ENCODE results near the gene OR2M3. TPM values are rescaled to one million over a fixed set of nuclear protein-coding genes. Genes with fewer than 3 reads are reported as not detected.
A peak's percentile ranks its signal among the peaks of the same experiment; 100 is the strongest.
"Not testable (repeated sequence)": the region's sequence is repeated elsewhere in the genome, so short reads cannot be mapped to it uniquely, and the experiment has no call there.

Gene OR2M3
- total RNA-seq, 4 donors from 2014 or later, result not detected

DNA sequence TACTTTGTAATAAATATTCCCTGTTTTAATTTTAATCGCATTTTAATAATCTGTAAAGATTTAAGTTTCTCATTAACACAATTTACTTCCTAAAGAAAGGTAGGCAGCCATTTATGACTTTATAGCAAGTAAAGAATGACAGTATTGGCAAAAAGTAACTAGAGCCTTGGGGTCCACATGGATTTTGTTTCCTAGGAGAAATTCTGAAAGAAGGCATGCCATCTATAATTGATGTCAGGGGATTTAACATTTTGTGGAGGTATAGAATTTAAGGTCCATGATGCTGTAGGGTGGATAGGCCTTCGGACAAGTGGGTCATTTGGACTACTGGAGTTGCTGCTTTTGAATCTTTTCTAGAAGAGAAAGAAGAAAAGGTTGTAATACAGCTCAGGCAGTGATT is 34.1 kb downstream of the OR2M3 start, which contains the start of gene OR2M4:
OR2M4 (plus strand) TSS at position 301 of the 400 bp plus-strand sequence. CDS start 7,512 bp downstream, outside the sequence.
- Histone ChIP-seq H3K4me3 (no peak within 1 kb of the TSS), H3K27me3 (no peaks in the 10 kb centered on the region), H3K27ac (replicated peaks in 1 of 4) (no peak within 1 kb of the TSS), H3K4me1 (no peaks in the 10 kb centered on the region), H3K9me3 (peaks cover 0 to 5% (median 2%) of the 10 kb centered on the region in 4 donors), H3K36me3 (no peaks in the 10 kb centered on the region)
- no peak for DNase-seq (ENCODE audit: extremely low spot score)
- WGBS, result 75% methylated on average over 2 of the region's 2 CpGs
- intact Hi-C loops (cut with DNase I), result no loop called here
- TF ChIP-seq EP300 (IDR thresholded peaks at IDR 0.05), result no peak

DNA sequence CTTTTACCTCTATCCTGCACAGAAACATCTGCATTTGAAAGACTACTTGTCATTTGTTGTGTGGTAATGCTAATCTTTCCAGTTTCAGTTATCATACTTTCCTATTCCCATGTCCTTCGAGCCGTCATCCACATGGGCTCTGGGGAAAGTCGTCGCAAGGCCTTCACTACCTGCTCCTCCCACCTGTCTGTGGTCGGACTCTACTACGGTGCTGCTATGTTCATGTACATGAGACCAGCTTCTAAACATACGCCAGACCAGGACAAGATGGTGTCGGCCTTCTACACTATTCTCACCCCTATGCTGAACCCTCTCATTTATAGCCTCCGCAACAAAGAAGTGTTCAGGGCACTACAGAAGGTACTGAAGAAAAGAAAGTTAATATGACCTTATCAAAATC is 42.4 kb downstream of the OR2M3 start:
- intact Hi-C loops (cut with DNase I), result no loop called here
- H3K4me3 ChIP-seq, result no peak overlapping the region
- no peaks in the 10 kb centered on the region for H3K4me1 ChIP-seq
- 87% methylated on average over 9 of the region's 9 CpGs for WGBS
- H3K9me3 ChIP-seq, result peaks cover 0 to 1% (median 0%) of the 10 kb centered on the region in 4 donors
- no peaks in the 10 kb centered on the region for H3K27me3 ChIP-seq
- H3K27ac ChIP-seq (replicated peaks in 1 of 4), result no peak overlapping the region
- no peaks in the 10 kb centered on the region for H3K36me3 ChIP-seq
- TF ChIP-seq, protein P1, sequence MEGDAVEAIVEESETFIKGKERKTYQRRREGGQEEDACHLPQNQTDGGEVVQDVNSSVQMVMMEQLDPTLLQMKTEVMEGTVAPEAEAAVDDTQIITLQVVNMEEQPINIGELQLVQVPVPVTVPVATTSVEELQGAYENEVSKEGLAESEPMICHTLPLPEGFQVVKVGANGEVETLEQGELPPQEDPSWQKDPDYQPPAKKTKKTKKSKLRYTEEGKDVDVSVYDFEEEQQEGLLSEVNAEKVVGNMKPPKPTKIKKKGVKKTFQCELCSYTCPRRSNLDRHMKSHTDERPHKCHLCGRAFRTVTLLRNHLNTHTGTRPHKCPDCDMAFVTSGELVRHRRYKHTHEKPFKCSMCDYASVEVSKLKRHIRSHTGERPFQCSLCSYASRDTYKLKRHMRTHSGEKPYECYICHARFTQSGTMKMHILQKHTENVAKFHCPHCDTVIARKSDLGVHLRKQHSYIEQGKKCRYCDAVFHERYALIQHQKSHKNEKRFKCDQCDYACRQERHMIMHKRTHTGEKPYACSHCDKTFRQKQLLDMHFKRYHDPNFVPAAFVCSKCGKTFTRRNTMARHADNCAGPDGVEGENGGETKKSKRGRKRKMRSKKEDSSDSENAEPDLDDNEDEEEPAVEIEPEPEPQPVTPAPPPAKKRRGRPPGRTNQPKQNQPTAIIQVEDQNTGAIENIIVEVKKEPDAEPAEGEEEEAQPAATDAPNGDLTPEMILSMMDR (IDR thresholded peaks at IDR 0.05), result no peak
- no peak for TF ChIP-seq POLR2A (IDR thresholded peaks at IDR 0.05; ENCODE audit: low read depth)
- TF ChIP-seq EP300 (IDR thresholded peaks at IDR 0.05), result no peak
- no peak for TF ChIP-seq POLR2AphosphoS5 (IDR thresholded peaks at IDR 0.05)
- no peak for DNase-seq (ENCODE audit: extremely low spot score)

DNA sequence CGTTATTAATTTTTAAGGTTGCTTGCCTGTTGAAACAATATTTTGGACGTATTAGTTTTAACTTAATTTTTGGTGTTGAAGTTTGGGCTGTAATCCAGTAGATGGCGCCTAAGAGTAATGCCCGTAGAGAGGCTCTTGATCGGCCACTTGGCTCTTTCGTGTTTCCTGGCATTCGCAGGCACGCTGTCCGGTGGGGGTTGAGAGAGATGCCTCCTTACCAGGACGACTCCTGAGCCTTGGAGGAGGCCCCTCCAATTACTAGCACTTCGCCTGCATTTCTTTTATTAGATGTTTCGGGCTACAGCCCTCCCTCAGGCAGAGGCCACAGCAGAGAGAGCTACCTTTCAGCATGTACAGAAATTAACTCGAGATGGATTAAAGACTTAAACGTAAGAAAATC is 46.1 kb downstream of the OR2M3 start:
- TF ChIP-seq POLR2AphosphoS5 (IDR thresholded peaks at IDR 0.05) (no peak), POLR2A (IDR thresholded peaks at IDR 0.05; ENCODE audit: low read depth) (no peak), EP300 (IDR thresholded peaks at IDR 0.05) (no peak)
- TF ChIP-seq, protein P1 (IDR thresholded peaks at IDR 0.05), result peak in 2 of 3 experiments; percentile 23 to 47
- Histone ChIP-seq H3K27ac (replicated peaks in 1 of 4) (no peak overlapping the region), H3K4me1 (no peaks in the 10 kb centered on the region), H3K27me3 (no peaks in the 10 kb centered on the region), H3K4me3 (no peak overlapping the region), H3K9me3 (no peaks in the 10 kb centered on the region), H3K36me3 (no peaks in the 10 kb centered on the region)
- no peak for DNase-seq (ENCODE audit: extremely low spot score)
- 11% methylated on average over 14 of the region's 14 CpGs for WGBS
- intact Hi-C loops (cut with DNase I), result no loop called here

DNA sequence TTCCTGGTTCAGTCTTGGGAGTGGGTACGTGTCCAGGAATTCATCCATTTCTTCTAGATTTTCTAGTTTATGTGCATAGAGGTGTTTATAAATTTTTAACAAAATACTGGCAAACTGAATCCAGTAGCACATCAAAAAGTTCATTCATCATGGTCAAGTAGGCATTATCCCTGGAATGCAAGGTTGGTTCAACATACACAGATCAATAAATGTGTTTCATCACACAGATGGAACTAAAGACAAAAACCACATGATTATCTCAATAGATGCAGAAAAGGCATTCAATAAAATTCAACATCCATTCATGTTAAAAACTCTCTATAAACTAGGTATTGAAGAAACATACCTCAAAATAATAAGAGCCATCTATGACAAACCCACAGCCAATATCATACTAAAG is 62.2 kb downstream of the OR2M3 start:
- H3K4me3 ChIP-seq; H3K36me3 ChIP-seq; H3K4me1 ChIP-seq; intact Hi-C loops (cut with DNase I); H3K27ac ChIP-seq (replicated peaks in 1 of 4); H3K27me3 ChIP-seq; DNase-seq (ENCODE audit: extremely low spot score): not testable (repeated sequence)
- peaks cover 0 to 11% (median 5%) of the 10 kb centered on the region in 4 donors for H3K9me3 ChIP-seq
- 68% methylated on average over 1 of the region's 1 CpG for WGBS

Other genes with a start within 250 kb of the OR2M3 start
- gene OR2L8, start 248.4 kb upstream of the OR2M3 start, total RNA-seq, result not detected
- not detected for gene OR2AK2, start 232.0 kb upstream of the OR2M3 start, total RNA-seq
- gene OR2L5, start 183.6 kb upstream of the OR2M3 start, total RNA-seq, result not detected
- not detected for gene OR2L2, start 167.2 kb upstream of the OR2M3 start, total RNA-seq
- not detected for gene OR2L3, start 150.4 kb upstream of the OR2M3 start, total RNA-seq
- gene OR2L13, start 102.1 kb upstream of the OR2M3 start, total RNA-seq, result not detected
- not detected for gene OR2M5, start 52.1 kb upstream of the OR2M3 start, total RNA-seq
- not detected for gene OR2M2, start 22.4 kb upstream of the OR2M3 start, total RNA-seq
- not detected for gene OR2M4, start 34.2 kb downstream of the OR2M3 start, total RNA-seq
- gene OR2T33, start 80.7 kb downstream of the OR2M3 start, total RNA-seq, result not detected
- gene OR2T12, start 106.2 kb downstream of the OR2M3 start, total RNA-seq, result not detected
- not detected for gene OR2M7, start 127.3 kb downstream of the OR2M3 start, total RNA-seq
- gene OR14C36, start 151.5 kb downstream of the OR2M3 start, total RNA-seq, result not detected
- not detected for gene OR2T4, start 164.4 kb downstream of the OR2M3 start, total RNA-seq
- not detected for gene OR2T6, start 178.5 kb downstream of the OR2M3 start, total RNA-seq
- not detected for gene OR2T1, start 205.8 kb downstream of the OR2M3 start, total RNA-seq
- gene OR2T2, start 248.4 kb downstream of the OR2M3 start, total RNA-seq, result not detected

Data from esophagus muscularis mucosa (tissue), 4 donors.